ENCODE results near the gene MICAL3. TPM values are rescaled to one million over a fixed set of nuclear protein-coding genes. Genes with fewer than 3 reads are reported as not detected.

The MICAL3 gene
- total RNA-seq, 1 donor from 2014 or later = 33.6 TPM

- no peaks in the 10 kb centered on the region for H3K27me3 ChIP-seq
- H3K4me3 ChIP-seq = no peak overlapping the region
- no peaks in the 10 kb centered on the region for H3K36me3 ChIP-seq
- no peak for DNase-seq (ENCODE audit: low spot score)
- H3F3A ChIP-seq (ENCODE audit: low read depth) = no peaks in the 10 kb centered on the region
- H2AFZ ChIP-seq (replicated peaks) = no peak overlapping the region
- Mint-ChIP-seq H3K4me1 (peaks cover 3% of the 10 kb centered on the region), H3K36me3 (peaks cover 9% of the 10 kb centered on the region), H3K4me3 (no peak overlapping the region), H3K27ac (no peak overlapping the region), H3K27me3 (ENCODE audit: insufficient read depth, low read depth) (peaks cover 2% of the 10 kb centered on the region), H3K9me3 (no peaks in the 10 kb centered on the region)
- TF ChIP-seq EZH2 (IDR thresholded peaks at IDR 0.05) (no peak), CTCF (IDR thresholded peaks at IDR 0.05) (no peak), EZH2phosphoT487 (IDR thresholded peaks at IDR 0.05) (no peak)
- no peak overlapping the region for H3K9ac ChIP-seq
- no peak overlapping the region for H3K27ac ChIP-seq
- no peaks in the 10 kb centered on the region for H3K4me1 ChIP-seq
- H3K9me3 ChIP-seq (ENCODE audit: low read depth) = no peaks in the 10 kb centered on the region
- no peaks in the 10 kb centered on the region for H3K79me2 ChIP-seq (ENCODE audit: low read depth)
- no peaks in the 10 kb centered on the region for H4K20me1 ChIP-seq (ENCODE audit: low read depth)
- no peak overlapping the region for H3K4me2 ChIP-seq
Observed at GRCh38 chr22:17817511-17818065, 206.8 kb downstream of the MICAL3 start.

GRCh38 chr22:17817079-17817478 is 207.3 kb downstream of the MICAL3 start:
- Histone ChIP-seq H3K4me1 (no peaks in the 10 kb centered on the region), H3K27me3 (no peaks in the 10 kb centered on the region), H3K79me2 (ENCODE audit: low read depth) (no peaks in the 10 kb centered on the region), H3K9ac (no peak overlapping the region), H3K9me3 (ENCODE audit: low read depth) (no peaks in the 10 kb centered on the region), H4K20me1 (ENCODE audit: low read depth) (no peaks in the 10 kb centered on the region), H3F3A (ENCODE audit: low read depth) (no peaks in the 10 kb centered on the region), H3K4me2 (no peak overlapping the region), H2AFZ (replicated peaks) (no peak overlapping the region), H3K4me3 (no peak overlapping the region), H3K27ac (no peak overlapping the region), H3K36me3 (no peaks in the 10 kb centered on the region)
- H3K4me3 Mint-ChIP-seq = no peak overlapping the region
- no peak overlapping the region for H3K27ac Mint-ChIP-seq
- no peak for TF ChIP-seq EZH2 (IDR thresholded peaks at IDR 0.05)
- TF ChIP-seq CTCF (IDR thresholded peaks at IDR 0.05) = no peak
- no peak for DNase-seq (ENCODE audit: low spot score)
- no peaks in the 10 kb centered on the region for H3K9me3 Mint-ChIP-seq
- H3K36me3 Mint-ChIP-seq = peaks cover 9% of the 10 kb centered on the region
- peaks cover 3% of the 10 kb centered on the region for H3K4me1 Mint-ChIP-seq
- peaks cover 2% of the 10 kb centered on the region for H3K27me3 Mint-ChIP-seq (ENCODE audit: insufficient read depth, low read depth)

- DNase-seq (ENCODE audit: low spot score) = no peak
- H3K27ac ChIP-seq = no peak overlapping the region
- Mint-ChIP-seq H3K4me3 (no peak overlapping the region), H3K36me3 (peaks cover 9% of the 10 kb centered on the region), H3K4me1 (peaks cover 3% of the 10 kb centered on the region), H3K27me3 (ENCODE audit: insufficient read depth, low read depth) (peaks cover 3% of the 10 kb centered on the region), H3K9me3 (no peaks in the 10 kb centered on the region), H3K27ac (no peak overlapping the region)
- no peaks in the 10 kb centered on the region for H4K20me1 ChIP-seq (ENCODE audit: low read depth)
- no peaks in the 10 kb centered on the region for H3K79me2 ChIP-seq (ENCODE audit: low read depth)
- H3K36me3 ChIP-seq = no peaks in the 10 kb centered on the region
- no peaks in the 10 kb centered on the region for H3K27me3 ChIP-seq
- no peak overlapping the region for H2AFZ ChIP-seq (replicated peaks)
- H3F3A ChIP-seq (ENCODE audit: low read depth) = no peaks in the 10 kb centered on the region
- no peak for TF ChIP-seq EZH2 (IDR thresholded peaks at IDR 0.05)
- TF ChIP-seq EZH2phosphoT487 (IDR thresholded peaks at IDR 0.05) = no peak
- TF ChIP-seq CTCF (IDR thresholded peaks at IDR 0.05) = no peak
- no peak overlapping the region for H3K4me3 ChIP-seq
- H3K9ac ChIP-seq = no peak overlapping the region
- no peaks in the 10 kb centered on the region for H3K9me3 ChIP-seq (ENCODE audit: low read depth)
- H3K4me2 ChIP-seq = no peak overlapping the region
- no peaks in the 10 kb centered on the region for H3K4me1 ChIP-seq
Observed at GRCh38 chr22:17816649-17817048, 207.7 kb downstream of the MICAL3 start.

Data from neural progenitor cell (in vitro differentiated cells).